GM10266 (cell line): ENCODE measurements around the gene ALK.

Experiments
- DNase-seq: peaks from one replicate; pipeline ENCODE4 v3.0.0; 2012; ENCODE audit errors: extremely low spot score
- CTCF ChIP-seq: IDR thresholded peaks from 2 replicates; pipeline ENCODE4 v1.5.1; 2012; ENCODE audit warnings: mild to moderate bottlenecking, low read depth; ENCODE audit not compliant: control insufficient read depth, insufficient read depth; ENCODE audit errors: missing control alignments

Gene ALK

GRCh38 chr2:29452036-29452435 is 469.4 kb downstream of the ALK start:
- TF ChIP-seq CTCF: no peak
- DNase-seq: no peak

GRCh38 chr2:29450596-29451222 is 470.7 kb downstream of the ALK start:
- DNase-seq: no peak
- no peak for TF ChIP-seq CTCF

- TF ChIP-seq CTCF: no peak
- no peak for DNase-seq
These were observed 471.9 kb downstream of the ALK start for GRCh38 chr2:29449499-29449898.

GRCh38 chr2:29448096-29448688 is 473.2 kb downstream of the ALK start:
- DNase-seq: no peak
- TF ChIP-seq CTCF: no peak

- TF ChIP-seq CTCF: no peak
- DNase-seq: no peak
These were observed 473.9 kb downstream of the ALK start for GRCh38 chr2:29447513-29447912.

GRCh38 chr2:29446847-29447246 is 474.5 kb downstream of the ALK start:
- TF ChIP-seq CTCF: no peak
- DNase-seq: no peak

- no peak for TF ChIP-seq CTCF
- DNase-seq: no peak
These were observed 477.2 kb downstream of the ALK start for GRCh38 chr2:29444150-29444549.
